Activated CD4-positive, alpha-beta memory T cell treated with anti-CD3 and anti-CD28 coated beads, Interleukin-2, amount 10 ng/mL, durations not matched to agents 7 days and 5 days (primary cell): Measurements from ENCODE around the gene C5orf15. TPM values are rescaled to one million over a fixed set of nuclear protein-coding genes. Genes with fewer than 3 reads are reported as not detected.

Source experiments
- CTCF ChIA-PET: fragments of 350-600 bp; sonication (Branson Sonifier 250); formaldehyde crosslinking; loops from one replicate; lab custom pipeline; 2021; ENCODE audit warnings: antibody characterized with exemption, inconsistent platforms; lab: Charles Lee
- POLR2A ChIA-PET: fragments of 350-600 bp; sonication (Branson Sonifier 250); formaldehyde crosslinking; loops from one replicate; lab custom pipeline; 2021; ENCODE audit warnings: antibody characterized with exemption; lab: Charles Lee
- DNase-seq: peaks from one replicate; pipeline ENCODE4 v3.0.0-alpha.2; 2020
- H3K27ac Mint-ChIP-seq: one replicate; pipeline ENCODE4 v1.8.0; 2021; ENCODE audit warnings: mild to moderate bottlenecking, mixed read lengths
- H3K27me3 Mint-ChIP-seq: one replicate; pipeline ENCODE4 v1.8.0; 2021; ENCODE audit warnings: mixed read lengths
- H3K36me3 Mint-ChIP-seq: one replicate; pipeline ENCODE4 v1.8.0; 2021; ENCODE audit warnings: low read depth, mixed read lengths
- H3K4me1 Mint-ChIP-seq: one replicate; pipeline ENCODE4 v1.8.0; 2021; ENCODE audit warnings: mixed read lengths
- H3K4me3 Mint-ChIP-seq: one replicate; pipeline ENCODE4 v1.8.0; 2021; ENCODE audit warnings: mild to moderate bottlenecking, mixed read lengths
- H3K9me3 Mint-ChIP-seq: one replicate; pipeline ENCODE4 v1.8.0; 2021; ENCODE audit warnings: mixed read lengths
- total RNA-seq, 2 experiments: library from RNA; stranded (reverse); gene quantifications; one replicate each; pipeline ENCODE4 v1.2.3, GENCODE V29; 2021

Gene C5orf15
- 10 to 100 TPM; 24.4 to 27.7 TPM for total RNA-seq

- no peaks in the 10 kb centered on the region for H3K27me3 Mint-ChIP-seq
- peaks cover 51% of the 10 kb centered on the region for H3K36me3 Mint-ChIP-seq
- POLR2A ChIA-PET, result interaction anchor here (0.6 to 2.5 kb wide), 6 partner anchors 10 to 209 kb away, joined by 3 to 14 read pairs (median 4); partner anchors contain the start of genes SKP1 and VDAC1
- peak; percentile 95 for DNase-seq
- H3K27ac Mint-ChIP-seq, result peak within 1 kb of the TSS; percentile 85
- CTCF ChIA-PET, result interaction anchor here (1.2 to 2.9 kb wide), 4 partner anchors 11 to 545 kb away, joined by 3 to 24 read pairs (median 8); no protein-coding TSS in a partner anchor
- peaks cover 54% of the 10 kb centered on the region for H3K4me1 Mint-ChIP-seq
- H3K4me3 Mint-ChIP-seq, result peak within 1 kb of the TSS; percentile 96
- H3K9me3 Mint-ChIP-seq, result peaks cover 2% of the 10 kb centered on the region
These were observed at the start of gene C5orf15 for GRCh38 chr5:133968204-133968980. Gene C5orf15 (minus strand): TSS chr5:133968625. CDS start chr5:133968584, 41 bp downstream.

GRCh38 chr5:134008266-134008749, 39.9 kb upstream of the C5orf15 start:
- Mint-ChIP-seq H3K27ac (no peak overlapping the region), H3K36me3 (peaks cover 5% of the 10 kb centered on the region), H3K4me1 (peaks cover 13% of the 10 kb centered on the region), H3K4me3 (no peak overlapping the region), H3K27me3 (peaks cover 18% of the 10 kb centered on the region), H3K9me3 (no peaks in the 10 kb centered on the region)
- ChIA-PET POLR2A (interaction anchor here (1.1 kb wide), 1 partner anchor 16 kb away, joined by 3 read pairs; no protein-coding TSS in a partner anchor), CTCF (interaction anchor here (1.3 kb wide), 1 partner anchor 31 kb away, joined by 4 read pairs; no protein-coding TSS in a partner anchor)
- no peak for DNase-seq

GRCh38 chr5:134007581-134008265, 39.3 kb upstream of the C5orf15 start:
- no peaks in the 10 kb centered on the region for H3K9me3 Mint-ChIP-seq
- DNase-seq, result no peak
- ChIA-PET POLR2A (interaction anchor here (0.7 to 1.1 kb wide), 2 partner anchors 11 to 15 kb away, joined by 3 read pairs; no protein-coding TSS in a partner anchor), CTCF (interaction anchor here (1.0 to 3.0 kb wide), 3 partner anchors 12 to 133 kb away, joined by 4 to 11 read pairs (median 4); no protein-coding TSS in a partner anchor)
- peaks cover 13% of the 10 kb centered on the region for H3K27me3 Mint-ChIP-seq
- H3K36me3 Mint-ChIP-seq, result peaks cover 5% of the 10 kb centered on the region
- no peak overlapping the region for H3K27ac Mint-ChIP-seq
- H3K4me1 Mint-ChIP-seq, result peaks cover 19% of the 10 kb centered on the region
- H3K4me3 Mint-ChIP-seq, result no peak overlapping the region

GRCh38 chr5:134006115-134006514, 37.7 kb upstream of the C5orf15 start:
- Mint-ChIP-seq H3K36me3 (peaks cover 14% of the 10 kb centered on the region), H3K27me3 (peaks cover 3% of the 10 kb centered on the region), H3K9me3 (no peaks in the 10 kb centered on the region), H3K4me3 (peak overlapping the region; percentile 88), H3K4me1 (peaks cover 31% of the 10 kb centered on the region), H3K27ac (peak overlapping the region; percentile 83)
- CTCF ChIA-PET, result interaction anchor here (0.6 to 3.9 kb wide), 4 partner anchors 10 to 408 kb away, joined by 3 to 18 read pairs (median 7); no protein-coding TSS in a partner anchor
- no peak for DNase-seq
- POLR2A ChIA-PET, result interaction anchor here (0.8 to 1.1 kb wide), 2 partner anchors 9 to 34 kb away, joined by 3 to 4 read pairs; no protein-coding TSS in a partner anchor

GRCh38 chr5:134005417-134006061, 37.1 kb upstream of the C5orf15 start:
- no peaks in the 10 kb centered on the region for H3K27me3 Mint-ChIP-seq
- H3K4me1 Mint-ChIP-seq, result peaks cover 36% of the 10 kb centered on the region
- ChIA-PET POLR2A (interaction anchor here (0.6 to 3.0 kb wide), 17 partner anchors 9 to 1042 kb away, joined by 3 to 24 read pairs (median 3); partner anchors contain the start of genes AFF4, HSPA4, PPP2CA and SKP1), CTCF (interaction anchor here (0.6 to 3.9 kb wide), 9 partner anchors 9 to 783 kb away, joined by 3 to 18 read pairs (median 4); no protein-coding TSS in a partner anchor)
- H3K27ac Mint-ChIP-seq, result peak overlapping the region; percentile 83
- peak overlapping the region; percentile 88 for H3K4me3 Mint-ChIP-seq
- DNase-seq, result no peak
- peaks cover 18% of the 10 kb centered on the region for H3K36me3 Mint-ChIP-seq
- H3K9me3 Mint-ChIP-seq, result no peaks in the 10 kb centered on the region

- peak; percentile 87 for DNase-seq
- Mint-ChIP-seq H3K4me1 (peaks cover 43% of the 10 kb centered on the region), H3K27ac (peak within 1 kb of the TSS; percentile 90), H3K27me3 (no peaks in the 10 kb centered on the region), H3K36me3 (peaks cover 18% of the 10 kb centered on the region), H3K4me3 (peak within 1 kb of the TSS; percentile 88), H3K9me3 (no peaks in the 10 kb centered on the region)
- POLR2A ChIA-PET, result interaction anchor here (0.6 to 3.0 kb wide), 21 partner anchors 12 to 1041 kb away, joined by 3 to 24 read pairs (median 4); partner anchors contain the start of genes AFF4, HSPA4, PPP2CA and SEC24A
- CTCF ChIA-PET, result interaction anchor here (0.6 to 3.9 kb wide), 8 partner anchors 9 to 784 kb away, joined by 3 to 18 read pairs (median 4); no protein-coding TSS in a partner anchor
These were observed 36.4 kb upstream of the C5orf15 start, which contains the start of gene VDAC1 for GRCh38 chr5:134004626-134005416. Gene VDAC1 (minus strand): TSS chr5:134004975. CDS start chr5:133993012, 11,963 bp downstream.

GRCh38 chr5:134003817-134004625, 35.6 kb upstream of the C5orf15 start:
- H3K36me3 Mint-ChIP-seq, result peaks cover 18% of the 10 kb centered on the region
- DNase-seq, result peak; percentile 51
- no peaks in the 10 kb centered on the region for H3K27me3 Mint-ChIP-seq
- H3K27ac Mint-ChIP-seq, result peak overlapping the region; percentile 90
- no peaks in the 10 kb centered on the region for H3K9me3 Mint-ChIP-seq
- H3K4me1 Mint-ChIP-seq, result peaks cover 48% of the 10 kb centered on the region
- ChIA-PET CTCF (interaction anchor here (0.7 to 3.9 kb wide), 5 partner anchors 8 to 136 kb away, joined by 3 to 18 read pairs (median 6); no protein-coding TSS in a partner anchor), POLR2A (interaction anchor here (0.6 to 3.0 kb wide), 20 partner anchors 11 to 952 kb away, joined by 3 to 24 read pairs (median 4); partner anchors contain the start of genes HSPA4, PPP2CA, SEC24A and SKP1)
- peak overlapping the region; percentile 86 for H3K4me3 Mint-ChIP-seq

- peak overlapping the region; percentile 90 for H3K27ac Mint-ChIP-seq
- peak overlapping the region; percentile 86 for H3K4me3 Mint-ChIP-seq
- peaks cover 51% of the 10 kb centered on the region for H3K4me1 Mint-ChIP-seq
- POLR2A ChIA-PET, result interaction anchor here (1.0 to 3.0 kb wide), 15 partner anchors 10 to 646 kb away, joined by 3 to 24 read pairs (median 6); partner anchors contain the start of genes PPP2CA, SEC24A, SKP1 and UBE2B
- CTCF ChIA-PET, result interaction anchor here (0.7 to 3.9 kb wide), 2 partner anchors 36 to 137 kb away, joined by 3 to 18 read pairs; no protein-coding TSS in a partner anchor
- H3K27me3 Mint-ChIP-seq, result no peaks in the 10 kb centered on the region
- no peaks in the 10 kb centered on the region for H3K9me3 Mint-ChIP-seq
- peak; percentile 25 for DNase-seq
- H3K36me3 Mint-ChIP-seq, result peaks cover 18% of the 10 kb centered on the region
These were observed 34.8 kb upstream of the C5orf15 start for GRCh38 chr5:134003064-134003816.

- H3K4me3 Mint-ChIP-seq, result peak overlapping the region; percentile 86
- ChIA-PET CTCF (interaction anchor here (0.8 kb wide), 1 partner anchor 37 kb away, joined by 3 read pairs; no protein-coding TSS in a partner anchor), POLR2A (interaction anchor here (0.8 to 1.5 kb wide), 2 partner anchors 10 to 25 kb away, joined by 4 to 6 read pairs; no protein-coding TSS in a partner anchor)
- H3K9me3 Mint-ChIP-seq, result no peaks in the 10 kb centered on the region
- peaks cover 18% of the 10 kb centered on the region for H3K36me3 Mint-ChIP-seq
- peaks cover 52% of the 10 kb centered on the region for H3K4me1 Mint-ChIP-seq
- no peak for DNase-seq
- no peaks in the 10 kb centered on the region for H3K27me3 Mint-ChIP-seq
- H3K27ac Mint-ChIP-seq, result peak overlapping the region; percentile 14
These were observed 33.7 kb upstream of the C5orf15 start for GRCh38 chr5:134001938-134002731.
